Left forelimb (tissue), 1 donor: Measurements from ENCODE around the gene PDLIM1.

Experiments used
- DNase-seq: peaks from one replicate; pipeline ENCODE4 v3.0.0-alpha.2; 2018; ENCODE audit warnings: low spot score

PDLIM1 gene

GRCh38 chr10:95288303-95288702 is 2.5 kb downstream of the PDLIM1 start:
- no peak for DNase-seq

GRCh38 chr10:95287281-95287680 is 3.5 kb downstream of the PDLIM1 start:
- no peak for DNase-seq

- DNase-seq: no peak
Observed at GRCh38 chr10:95286707-95287106, 4.1 kb downstream of the PDLIM1 start.

- no peak for DNase-seq
Observed at GRCh38 chr10:95285556-95285955, 5.2 kb downstream of the PDLIM1 start.

- no peak for DNase-seq
Observed at GRCh38 chr10:95284807-95285206, 6.0 kb downstream of the PDLIM1 start.

GRCh38 chr10:95282107-95282506 is 8.7 kb downstream of the PDLIM1 start:
- no peak for DNase-seq

- DNase-seq: no peak
Observed at GRCh38 chr10:95281206-95281605, 9.6 kb downstream of the PDLIM1 start.

GRCh38 chr10:95280637-95281036 is 10.2 kb downstream of the PDLIM1 start:
- DNase-seq: no peak

- no peak for DNase-seq
Observed at GRCh38 chr10:95279042-95279820, 11.6 kb downstream of the PDLIM1 start.

GRCh38 chr10:95278061-95278988 is 12.5 kb downstream of the PDLIM1 start:
- DNase-seq: no peak

- DNase-seq: no peak
Observed at GRCh38 chr10:95277614-95278013, 13.2 kb downstream of the PDLIM1 start.

GRCh38 chr10:95277201-95277570 is 13.6 kb downstream of the PDLIM1 start:
- no peak for DNase-seq

- no peak for DNase-seq
Observed at GRCh38 chr10:95276367-95277200, 14.2 kb downstream of the PDLIM1 start.

- no peak for DNase-seq
Observed at GRCh38 chr10:95275726-95276366, 15.0 kb downstream of the PDLIM1 start.

- no peak for DNase-seq
Observed at GRCh38 chr10:95273393-95274312, 17.1 kb downstream of the PDLIM1 start.

- DNase-seq: no peak
Observed at GRCh38 chr10:95268438-95268837, 22.4 kb downstream of the PDLIM1 start.

GRCh38 chr10:95267251-95267650 is 23.6 kb downstream of the PDLIM1 start:
- no peak for DNase-seq

GRCh38 chr10:95266674-95267095 is 24.1 kb downstream of the PDLIM1 start:
- DNase-seq: no peak

GRCh38 chr10:95265572-95265971 is 25.2 kb downstream of the PDLIM1 start:
- DNase-seq: no peak

- DNase-seq: no peak
Observed at GRCh38 chr10:95264227-95265051, 26.4 kb downstream of the PDLIM1 start.
